ENCODE results near the gene DCTD.

The DCTD gene

DNA sequence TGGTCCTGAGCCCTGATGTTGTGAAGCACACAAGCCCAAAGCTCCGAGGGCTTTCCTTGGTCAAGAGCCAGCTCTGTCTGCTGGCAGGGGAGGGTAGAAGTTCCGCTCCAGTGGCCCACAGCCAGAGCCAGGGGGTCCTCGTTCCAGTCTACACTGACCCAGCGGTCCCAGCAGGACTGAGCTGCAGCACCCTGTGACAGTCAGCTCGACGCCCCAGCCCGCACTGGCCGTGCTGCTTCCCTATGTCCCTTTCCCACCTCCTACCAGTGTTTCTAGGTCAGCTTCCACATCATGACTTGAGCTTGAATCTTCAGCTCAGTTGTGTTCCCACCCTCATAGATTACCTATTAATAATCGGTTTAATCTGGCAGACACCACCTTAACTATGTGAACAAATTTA is 22.5 kb upstream of the DCTD start:
- Histone ChIP-seq H3K27ac (no peak overlapping the region), H3K27me3 (replicated peaks) (no peaks in the 10 kb centered on the region), H3K36me3 (replicated peaks) (no peaks in the 10 kb centered on the region), H3K4me3 (ENCODE audit: low read depth, low read length) (no peak overlapping the region)
- in situ Hi-C loops (cut with HindIII; ENCODE audit: low pct_ligation_motif_present, low sequenced_read_pairs): loop anchor here (25.0 kb wide), 1 partner anchor 323 kb away; no protein-coding TSS in a partner anchor
- no peak for DNase-seq
- TF ChIP-seq, protein P1, sequence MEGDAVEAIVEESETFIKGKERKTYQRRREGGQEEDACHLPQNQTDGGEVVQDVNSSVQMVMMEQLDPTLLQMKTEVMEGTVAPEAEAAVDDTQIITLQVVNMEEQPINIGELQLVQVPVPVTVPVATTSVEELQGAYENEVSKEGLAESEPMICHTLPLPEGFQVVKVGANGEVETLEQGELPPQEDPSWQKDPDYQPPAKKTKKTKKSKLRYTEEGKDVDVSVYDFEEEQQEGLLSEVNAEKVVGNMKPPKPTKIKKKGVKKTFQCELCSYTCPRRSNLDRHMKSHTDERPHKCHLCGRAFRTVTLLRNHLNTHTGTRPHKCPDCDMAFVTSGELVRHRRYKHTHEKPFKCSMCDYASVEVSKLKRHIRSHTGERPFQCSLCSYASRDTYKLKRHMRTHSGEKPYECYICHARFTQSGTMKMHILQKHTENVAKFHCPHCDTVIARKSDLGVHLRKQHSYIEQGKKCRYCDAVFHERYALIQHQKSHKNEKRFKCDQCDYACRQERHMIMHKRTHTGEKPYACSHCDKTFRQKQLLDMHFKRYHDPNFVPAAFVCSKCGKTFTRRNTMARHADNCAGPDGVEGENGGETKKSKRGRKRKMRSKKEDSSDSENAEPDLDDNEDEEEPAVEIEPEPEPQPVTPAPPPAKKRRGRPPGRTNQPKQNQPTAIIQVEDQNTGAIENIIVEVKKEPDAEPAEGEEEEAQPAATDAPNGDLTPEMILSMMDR (IDR thresholded peaks at IDR 0.05; ENCODE audit: low read depth, low read length, missing control alignments): no peak

DNA sequence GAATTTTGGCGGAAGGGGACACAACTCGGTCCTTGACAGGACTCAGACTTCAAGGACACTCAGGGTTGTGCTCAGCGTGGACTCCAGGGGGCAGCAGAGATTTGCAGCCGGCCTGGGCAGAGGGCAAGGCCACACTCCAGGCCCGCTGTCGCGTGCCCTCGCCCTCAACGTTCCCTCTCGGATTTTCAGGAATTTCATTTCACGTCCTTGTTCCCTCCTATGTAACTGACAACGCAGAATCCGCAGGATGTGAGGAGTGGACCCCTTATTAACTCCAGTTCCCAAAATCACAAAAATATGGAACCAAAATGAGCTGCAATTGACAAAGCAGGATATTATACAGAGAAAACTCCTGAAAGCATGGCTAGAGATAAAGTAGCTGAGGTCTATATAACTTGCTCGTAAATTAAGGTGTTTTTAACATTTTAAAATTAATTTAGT is 21.0 kb upstream of the DCTD start:
- in situ Hi-C loops (cut with HindIII; ENCODE audit: low pct_ligation_motif_present, low sequenced_read_pairs): loop anchor here (25.0 kb wide), 1 partner anchor 324 kb away; no protein-coding TSS in a partner anchor
- TF ChIP-seq, protein P1 (IDR thresholded peaks at IDR 0.05; ENCODE audit: low read depth, low read length, missing control alignments): peak; percentile 98
- H3K36me3 ChIP-seq (replicated peaks): no peaks in the 10 kb centered on the region

DNA sequence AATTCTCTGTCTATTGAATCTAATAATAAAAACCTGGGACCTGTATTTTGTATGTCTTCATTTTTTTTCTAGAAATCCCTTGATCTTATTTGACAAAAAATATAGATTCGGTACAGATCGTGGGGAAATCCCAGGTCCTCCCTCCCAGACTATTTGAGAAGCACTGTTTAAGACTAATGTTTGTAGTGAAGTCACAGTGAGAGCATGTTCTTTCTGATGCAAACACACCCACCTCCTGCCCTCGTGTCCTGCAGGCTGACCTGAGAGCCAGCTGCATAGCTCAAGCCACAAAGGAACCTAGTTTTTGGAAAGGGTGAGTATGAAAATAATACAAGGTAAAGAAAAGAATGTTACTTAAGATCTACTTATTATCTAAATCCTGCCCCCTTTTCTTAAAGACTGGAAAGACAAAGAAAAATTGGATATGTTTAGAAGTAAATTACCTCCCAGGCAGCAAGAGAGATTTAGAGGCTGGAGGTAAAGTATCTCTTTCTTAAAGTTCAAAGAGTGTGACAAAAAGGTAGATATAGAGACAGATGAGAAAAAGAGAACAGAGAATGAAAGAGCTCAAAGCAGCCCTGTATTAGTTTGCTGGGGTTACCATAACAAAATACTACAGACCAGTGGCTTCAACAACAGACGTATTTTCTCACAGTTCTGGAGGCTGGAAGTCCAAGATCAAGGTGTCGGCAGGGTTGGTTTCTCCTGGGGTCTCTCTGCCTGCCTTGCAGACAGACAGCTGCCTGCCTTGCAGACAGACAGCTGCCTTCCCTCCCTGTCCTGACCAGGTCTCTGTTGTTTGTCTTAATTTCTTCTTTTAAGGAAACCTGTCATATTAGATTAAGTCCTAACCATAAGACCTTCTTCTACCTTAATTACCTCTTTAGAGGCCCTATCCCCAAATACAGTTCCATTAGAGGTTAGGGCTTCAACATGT is 20.4 kb upstream of the DCTD start:
- in situ Hi-C loops (cut with HindIII; ENCODE audit: low pct_ligation_motif_present, low sequenced_read_pairs): loop anchor here (25.0 kb wide), 1 partner anchor 325 kb away; no protein-coding TSS in a partner anchor
- no peak overlapping the region for H3K4me3 ChIP-seq (ENCODE audit: low read depth, low read length)
- no peak for DNase-seq

More for the DNA sequence above, 21.0 kb upstream of the DCTD start:
- DNase-seq: no peak
- H3K27me3 ChIP-seq (replicated peaks): no peaks in the 10 kb centered on the region
- no peak overlapping the region for H3K27ac ChIP-seq
- H3K4me3 ChIP-seq (ENCODE audit: low read depth, low read length): no peak overlapping the region

DNA sequence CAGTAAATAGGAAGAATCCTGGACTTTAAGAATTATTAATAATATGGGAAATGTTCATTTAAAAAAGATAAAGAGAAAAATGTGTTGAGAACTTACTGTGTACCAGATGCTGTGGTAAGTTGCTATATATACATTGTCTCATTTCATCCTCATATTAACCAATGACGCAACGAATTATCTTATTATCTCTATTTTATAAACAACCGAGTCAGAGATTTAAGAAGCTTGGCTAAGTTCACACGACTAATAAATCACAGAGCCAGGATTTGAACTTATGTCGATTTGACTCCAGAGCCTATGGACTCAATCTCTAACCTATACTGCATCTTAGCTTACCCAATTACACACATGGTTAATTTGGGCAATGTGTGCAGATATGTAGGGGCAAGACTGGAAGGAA is 15.5 kb upstream of the DCTD start:
- DNase-seq: no peak
- H3K27ac ChIP-seq: no peak overlapping the region
- TF ChIP-seq, protein P1 (IDR thresholded peaks at IDR 0.05; ENCODE audit: low read depth, low read length, missing control alignments): no peak
- H3K27me3 ChIP-seq (replicated peaks): no peaks in the 10 kb centered on the region
- in situ Hi-C loops (cut with HindIII; ENCODE audit: low pct_ligation_motif_present, low sequenced_read_pairs): loop anchor here (25.0 kb wide), 1 partner anchor 330 kb away; no protein-coding TSS in a partner anchor
- H3K4me3 ChIP-seq (ENCODE audit: low read depth, low read length): no peak overlapping the region
- no peaks in the 10 kb centered on the region for H3K36me3 ChIP-seq (replicated peaks)

More for the DNA sequence above, 20.4 kb upstream of the DCTD start:
- Histone ChIP-seq H3K27ac (no peak overlapping the region), H3K27me3 (replicated peaks) (no peaks in the 10 kb centered on the region), H3K36me3 (replicated peaks) (no peaks in the 10 kb centered on the region)
- TF ChIP-seq, protein P1 (IDR thresholded peaks at IDR 0.05; ENCODE audit: low read depth, low read length, missing control alignments): no peak

DNA sequence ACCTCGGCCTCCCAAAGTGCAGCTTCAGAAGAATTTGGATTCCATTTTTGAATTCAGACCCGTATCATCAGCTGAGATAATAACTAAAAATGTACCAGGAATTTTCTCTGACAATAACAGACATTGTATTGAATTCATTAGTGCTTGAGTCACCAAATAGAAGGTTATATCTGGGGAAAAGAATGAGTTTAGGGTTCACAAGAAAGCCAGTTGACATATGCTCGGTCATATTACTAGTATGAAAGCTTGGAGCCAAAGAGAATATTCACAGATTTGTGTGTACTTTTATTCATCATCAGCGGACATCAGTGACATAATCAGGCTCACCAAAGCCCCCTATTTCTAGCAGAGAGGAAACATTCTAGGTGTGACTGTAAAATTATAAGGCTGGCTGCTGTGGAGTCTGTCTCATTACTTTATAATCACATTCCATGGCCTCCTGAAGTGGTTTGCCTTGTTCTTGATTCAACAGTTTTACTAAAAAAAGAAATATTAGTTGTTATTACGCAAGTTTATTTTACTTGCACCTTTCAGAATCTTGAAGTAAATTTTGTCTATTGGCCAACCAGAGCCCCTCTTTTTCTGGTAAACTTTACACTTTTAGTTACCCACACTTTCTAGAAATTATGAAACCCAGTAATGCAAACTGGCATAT is 14.6 kb upstream of the DCTD start:
- TF ChIP-seq, protein P1 (IDR thresholded peaks at IDR 0.05; ENCODE audit: low read depth, low read length, missing control alignments): no peak
- DNase-seq: no peak
- Histone ChIP-seq H3K36me3 (replicated peaks) (no peaks in the 10 kb centered on the region), H3K4me3 (ENCODE audit: low read depth, low read length) (no peak overlapping the region), H3K27me3 (replicated peaks) (no peaks in the 10 kb centered on the region), H3K27ac (peak overlapping the region; percentile 46)
- in situ Hi-C loops (cut with HindIII; ENCODE audit: low pct_ligation_motif_present, low sequenced_read_pairs): loop anchor here (25.0 kb wide), 1 partner anchor 330 kb away; no protein-coding TSS in a partner anchor
